ENCODE results near the gene DMC1. TPM values are rescaled to one million over a fixed set of nuclear protein-coding genes. Genes with fewer than 3 reads are reported as not detected.

The DMC1 gene
- total and polyA plus RNA-seq, 3 donors (not counting 1 experiment from before 2014, with no cell fraction given): 0.22 to 1.3 (median 0.50) TPM

Other genes starting within 250 kb of the DMC1 start
- gene KCNJ4, start 115.0 kb downstream of the DMC1 start, total RNA-seq: not detected
- 0.03 TPM for gene KCNJ4, start 115.0 kb downstream of the DMC1 start, polyA plus RNA-seq
- 10 to 100 TPM; 12.3 to 18.4 TPM for gene KDELR3, start 102.1 kb downstream of the DMC1 start, total RNA-seq
- 17.8 TPM for gene KDELR3, start 102.1 kb downstream of the DMC1 start, polyA plus RNA-seq
- 100 to 1,000 TPM; 235 to 405 TPM for gene DDX17, start 63.9 kb downstream of the DMC1 start, total RNA-seq
- 162 TPM for gene DDX17, start 63.9 kb downstream of the DMC1 start, polyA plus RNA-seq
- 1 to 10 TPM; 2.1 to 5.7 TPM for gene FAM227A, start 86.2 kb upstream of the DMC1 start, total RNA-seq
- 0.52 TPM for gene FAM227A, start 86.2 kb upstream of the DMC1 start, polyA plus RNA-seq
- 10 to 100 TPM; 19.5 to 34.1 TPM for gene CBY1, start 86.5 kb upstream of the DMC1 start, total RNA-seq
- gene CBY1, start 86.5 kb upstream of the DMC1 start, polyA plus RNA-seq: 38.1 TPM
- gene TOMM22, start 111.8 kb upstream of the DMC1 start, total RNA-seq: 10 to 100 TPM; 56.5 to 76.7 TPM
- 52.0 TPM for gene TOMM22, start 111.8 kb upstream of the DMC1 start, polyA plus RNA-seq
- 10 to 100 TPM; 51.5 to 64.5 TPM for gene JOSD1, start 130.8 kb upstream of the DMC1 start, total RNA-seq
- gene JOSD1, start 130.8 kb upstream of the DMC1 start, polyA plus RNA-seq: 42.8 TPM
- gene GTPBP1, start 135.8 kb upstream of the DMC1 start, total RNA-seq: 10 to 100 TPM; 23.0 to 47.4 TPM
- 20.1 TPM for gene GTPBP1, start 135.8 kb upstream of the DMC1 start, polyA plus RNA-seq
- gene SUN2, start 185.8 kb upstream of the DMC1 start, total RNA-seq: 100 to 1,000 TPM in 1 of 2 donors, 10 to 100 TPM in 1; 70.3 to 106 TPM
- 39.1 TPM for gene SUN2, start 185.8 kb upstream of the DMC1 start, polyA plus RNA-seq
- gene DNAL4, start 224.0 kb upstream of the DMC1 start, total RNA-seq: 10 to 100 TPM; 12.6 to 13.5 TPM
- gene DNAL4, start 224.0 kb upstream of the DMC1 start, polyA plus RNA-seq: 11.4 TPM